Activated CD4-positive, alpha-beta memory T cell treated with anti-CD3 and anti-CD28 coated beads for 36 hours (primary cell): ENCODE data around the gene SCARB1. TPM values are rescaled to one million over a fixed set of nuclear protein-coding genes. Genes with fewer than 3 reads are reported as not detected.
A peak's percentile ranks its signal among the peaks of the same experiment; 100 is the strongest.

Experiments used
- CTCF ChIA-PET: fragments of 350-600 bp; sonication (Branson Sonifier 250); formaldehyde crosslinking; loops from one replicate; lab custom pipeline; 2021; ENCODE audit warnings: antibody characterized with exemption, inconsistent platforms; lab: Charles Lee
- POLR2A ChIA-PET: fragments of 350-600 bp; sonication (Branson Sonifier 250); formaldehyde crosslinking; loops from one replicate; lab custom pipeline; 2021; ENCODE audit warnings: antibody characterized with exemption; lab: Charles Lee
- DNase-seq: peaks from one replicate; pipeline ENCODE4 v3.0.0-alpha.2; 2020
- H3K27ac Mint-ChIP-seq: one replicate; pipeline ENCODE4 v1.8.0; 2021; ENCODE audit warnings: mixed read lengths
- H3K27me3 Mint-ChIP-seq: one replicate; pipeline ENCODE4 v1.8.0; 2021; ENCODE audit warnings: mixed read lengths
- H3K36me3 Mint-ChIP-seq: one replicate; pipeline ENCODE4 v1.8.0; 2021; ENCODE audit warnings: mixed read lengths
- H3K4me1 Mint-ChIP-seq: one replicate; pipeline ENCODE4 v1.8.0; 2021; ENCODE audit warnings: low read depth, mixed read lengths
- H3K4me3 Mint-ChIP-seq: one replicate; pipeline ENCODE4 v1.8.0; 2021; ENCODE audit warnings: mild to moderate bottlenecking, mixed read lengths
- H3K9me3 Mint-ChIP-seq: one replicate; pipeline ENCODE4 v1.8.0; 2021; ENCODE audit warnings: mixed read lengths
- intact Hi-C: fragments of 100-400 bp; cut with micrococcal nuclease; formaldehyde crosslinking; loops from one replicate; pipeline ENCODE4 v1.15.1; 2023
- total RNA-seq, 2 experiments: library from RNA; stranded (reverse); gene quantifications; one replicate each; pipeline ENCODE4 v1.2.3, GENCODE V29; 2021

Gene SCARB1
- total RNA-seq, 2 experiments from 2014 or later = 11.4 to 12.8 TPM

DNA sequence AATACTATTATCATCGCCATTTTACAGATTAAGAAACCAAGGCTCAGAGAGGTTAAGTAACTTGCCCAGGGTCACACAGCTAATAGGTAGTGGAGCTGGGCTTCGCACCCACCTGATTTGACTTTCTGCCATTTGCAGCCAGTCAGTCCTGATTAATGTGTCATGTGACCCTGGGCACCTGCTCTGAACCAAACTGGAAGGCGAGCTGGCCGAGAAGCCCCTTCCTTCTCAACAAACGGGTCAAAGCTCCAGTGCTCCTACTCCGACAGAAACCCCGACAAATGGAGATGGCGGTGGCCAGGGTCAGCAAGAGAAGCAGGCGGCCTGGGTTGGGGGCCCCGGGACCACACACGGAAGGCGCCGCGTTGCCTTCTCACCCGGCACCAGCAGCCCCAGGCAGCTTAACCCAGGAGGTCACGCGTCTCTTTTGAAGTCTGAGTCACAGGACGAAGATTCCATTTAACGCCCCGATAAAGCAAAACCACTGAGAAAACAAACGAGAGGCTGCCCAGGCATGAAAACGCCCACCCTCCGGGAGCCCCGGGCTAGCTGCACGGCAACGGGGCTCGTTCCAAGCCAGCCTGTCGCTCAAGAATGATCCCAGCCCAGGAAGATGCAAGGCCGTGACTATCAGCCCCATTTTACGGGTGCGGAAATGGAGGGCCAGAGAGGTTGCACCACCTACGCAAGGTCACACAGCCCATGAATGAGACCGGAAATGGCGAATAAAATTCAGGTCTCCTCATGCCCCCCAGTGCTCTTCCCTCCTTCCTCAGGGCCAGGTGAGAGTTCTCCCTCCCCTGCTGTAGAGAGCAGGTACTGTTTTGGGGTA is 124.8 kb downstream of the SCARB1 start:
- H3K9me3 Mint-ChIP-seq = peaks cover 2% of the 10 kb centered on the region
- no peak overlapping the region for H3K27ac Mint-ChIP-seq
- peaks cover 2% of the 10 kb centered on the region for H3K27me3 Mint-ChIP-seq
- no peak overlapping the region for H3K4me3 Mint-ChIP-seq
- intact Hi-C loops = no loop called here
- H3K36me3 Mint-ChIP-seq = no peaks in the 10 kb centered on the region
- H3K4me1 Mint-ChIP-seq = peaks cover 34% of the 10 kb centered on the region
- ChIA-PET POLR2A (no interaction called here), CTCF (interaction anchor here (3.0 kb wide), 1 partner anchor 27 kb away, joined by 16 read pairs; no protein-coding TSS in a partner anchor)
- peak; percentile 24 for DNase-seq

GRCh38 chr12:124737772-124738635 is 125.7 kb downstream of the SCARB1 start:
- Mint-ChIP-seq H3K36me3 (no peaks in the 10 kb centered on the region), H3K4me1 (peaks cover 34% of the 10 kb centered on the region), H3K27me3 (peaks cover 2% of the 10 kb centered on the region), H3K9me3 (peaks cover 2% of the 10 kb centered on the region), H3K4me3 (no peak overlapping the region), H3K27ac (no peak overlapping the region)
- no peak for DNase-seq
- CTCF ChIA-PET = interaction anchor here (1.1 kb wide), 1 partner anchor 29 kb away, joined by 4 read pairs; no protein-coding TSS in a partner anchor
- POLR2A ChIA-PET = no interaction called here
- intact Hi-C loops = no loop called here

GRCh38 chr12:124737040-124737419 is 126.6 kb downstream of the SCARB1 start:
- Mint-ChIP-seq H3K27me3 (peaks cover 2% of the 10 kb centered on the region), H3K27ac (no peak overlapping the region), H3K4me3 (no peak overlapping the region), H3K36me3 (no peaks in the 10 kb centered on the region), H3K9me3 (peaks cover 2% of the 10 kb centered on the region), H3K4me1 (peaks cover 34% of the 10 kb centered on the region)
- intact Hi-C loops = no loop called here
- POLR2A ChIA-PET = no interaction called here
- no peak for DNase-seq
- CTCF ChIA-PET = no interaction called here

DNA sequence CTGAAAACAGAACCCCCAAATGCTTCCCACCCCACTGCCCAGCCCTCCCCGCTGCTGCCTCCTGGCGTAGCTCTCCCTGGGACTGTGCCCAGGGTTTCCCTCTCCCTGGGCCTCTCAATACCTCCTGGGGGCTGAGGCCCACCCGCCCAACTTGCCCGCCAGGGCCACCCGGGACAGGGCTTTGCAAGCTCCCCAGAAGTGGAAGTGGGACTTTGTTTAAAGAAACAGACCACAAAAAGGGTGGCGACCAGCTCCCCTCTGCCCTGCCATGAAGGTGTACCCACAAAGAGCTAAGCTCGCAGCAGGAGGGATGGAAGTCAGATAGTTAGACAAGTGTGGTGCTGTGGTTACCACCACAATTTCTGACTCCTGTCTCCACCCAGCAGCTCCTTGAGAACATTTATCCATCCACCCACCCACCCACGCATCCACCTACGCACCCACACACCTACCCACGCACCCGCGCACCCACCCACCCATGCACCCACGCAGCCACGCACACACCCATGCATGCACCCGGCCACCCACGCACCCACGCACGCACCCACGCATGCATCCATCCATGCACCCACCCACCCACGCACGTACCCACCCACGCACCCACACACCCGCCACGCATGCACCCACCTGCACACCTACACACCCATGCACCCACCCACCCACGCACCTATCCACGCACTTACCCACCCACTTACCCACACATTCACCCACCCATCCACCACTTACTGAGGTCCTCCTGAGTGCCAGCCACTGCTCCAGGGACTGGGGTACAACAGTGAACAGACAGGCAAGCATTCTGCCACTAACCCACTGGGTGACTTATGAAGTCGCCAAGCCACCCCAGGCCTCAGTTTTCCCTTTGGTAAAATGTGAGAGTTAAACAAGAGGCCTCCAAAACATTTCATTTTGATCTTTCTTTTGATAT is 127.3 kb downstream of the SCARB1 start:
- Mint-ChIP-seq H3K36me3 (no peaks in the 10 kb centered on the region), H3K4me1 (peaks cover 34% of the 10 kb centered on the region), H3K4me3 (no peak overlapping the region), H3K9me3 (peaks cover 2% of the 10 kb centered on the region), H3K27me3 (peaks cover 2% of the 10 kb centered on the region), H3K27ac (no peak overlapping the region)
- POLR2A ChIA-PET = no interaction called here
- intact Hi-C loops = no loop called here
- peak; percentile 20 for DNase-seq
- CTCF ChIA-PET = no interaction called here

GRCh38 chr12:124734224-124734788 is 129.4 kb downstream of the SCARB1 start:
- Mint-ChIP-seq H3K4me1 (peaks cover 18% of the 10 kb centered on the region), H3K9me3 (no peaks in the 10 kb centered on the region), H3K27ac (no peak overlapping the region), H3K36me3 (no peaks in the 10 kb centered on the region), H3K27me3 (peaks cover 2% of the 10 kb centered on the region), H3K4me3 (no peak overlapping the region)
- ChIA-PET POLR2A (no interaction called here), CTCF (no interaction called here)
- intact Hi-C loops = no loop called here
- no peak for DNase-seq

DNA sequence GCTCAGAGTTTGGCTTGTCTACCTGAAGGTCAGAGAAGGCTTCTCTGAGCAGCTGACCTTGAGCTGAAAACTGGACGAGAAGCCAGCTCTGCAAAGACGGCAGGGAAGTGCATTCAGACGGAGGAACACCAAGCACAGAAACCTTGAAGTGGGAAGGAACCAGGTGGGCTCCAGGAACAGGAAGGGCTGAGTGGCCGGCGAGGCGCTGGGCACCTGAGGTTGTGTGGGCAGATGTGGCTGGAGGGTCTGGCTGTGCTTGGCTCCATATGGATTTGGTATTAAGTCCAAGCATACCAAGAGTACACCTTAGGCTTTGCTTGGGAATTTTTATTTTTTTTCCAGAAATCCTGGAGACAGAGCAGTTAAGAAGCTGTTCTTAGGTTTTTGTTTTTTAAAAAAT is 130.6 kb downstream of the SCARB1 start:
- DNase-seq = no peak
- ChIA-PET POLR2A (no interaction called here), CTCF (no interaction called here)
- intact Hi-C loops = no loop called here
- Mint-ChIP-seq H3K4me1 (peaks cover 10% of the 10 kb centered on the region), H3K27ac (no peak overlapping the region), H3K4me3 (no peak overlapping the region), H3K36me3 (no peaks in the 10 kb centered on the region), H3K27me3 (no peaks in the 10 kb centered on the region), H3K9me3 (no peaks in the 10 kb centered on the region)

DNA sequence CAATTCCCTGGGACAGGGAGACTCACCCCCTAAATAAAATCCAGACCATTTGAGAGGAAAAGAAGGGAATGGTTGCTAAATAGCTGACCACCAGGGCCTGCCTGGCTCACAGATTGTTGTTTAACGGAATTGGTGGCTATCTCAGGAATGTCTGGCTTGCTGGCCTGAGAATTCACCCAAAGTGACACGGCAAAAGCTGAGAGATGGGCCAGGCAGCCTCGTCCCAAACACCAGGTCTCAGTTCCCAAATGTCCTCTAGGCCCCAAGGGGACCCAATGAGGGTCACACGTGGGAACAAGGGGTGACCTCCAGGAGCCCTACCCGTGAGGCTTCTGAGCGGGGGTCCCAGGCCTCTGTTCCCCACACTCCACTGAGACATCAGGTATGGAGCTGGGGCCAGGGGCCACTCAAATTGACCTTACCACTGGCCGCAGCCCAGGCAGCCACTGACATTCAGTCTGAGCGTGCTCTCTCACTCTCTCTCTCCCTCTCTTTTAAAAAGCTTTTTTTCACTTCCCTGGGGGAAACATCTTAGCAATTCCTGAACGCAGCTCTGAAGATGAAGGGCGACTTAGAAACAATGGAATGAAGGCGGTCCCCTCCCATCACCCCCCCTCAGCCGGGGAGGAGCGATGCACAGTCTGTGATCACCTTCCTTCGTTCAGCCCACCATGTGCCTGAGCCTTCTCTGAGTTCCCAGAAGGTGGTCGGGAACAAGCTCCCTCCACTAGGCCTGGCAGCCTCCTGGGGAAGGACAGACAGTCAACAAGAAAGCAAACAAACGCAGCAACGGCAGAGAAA is 131.2 kb downstream of the SCARB1 start:
- no peak for DNase-seq
- no peaks in the 10 kb centered on the region for H3K9me3 Mint-ChIP-seq
- no peak overlapping the region for H3K4me3 Mint-ChIP-seq
- no peaks in the 10 kb centered on the region for H3K27me3 Mint-ChIP-seq
- H3K4me1 Mint-ChIP-seq = peaks cover 10% of the 10 kb centered on the region
- H3K27ac Mint-ChIP-seq = no peak overlapping the region
- ChIA-PET POLR2A (no interaction called here), CTCF (interaction anchor here (1.6 kb wide), 1 partner anchor 32 kb away, joined by 4 read pairs; no protein-coding TSS in a partner anchor)
- intact Hi-C loops = no loop called here
- no peaks in the 10 kb centered on the region for H3K36me3 Mint-ChIP-seq

DNA sequence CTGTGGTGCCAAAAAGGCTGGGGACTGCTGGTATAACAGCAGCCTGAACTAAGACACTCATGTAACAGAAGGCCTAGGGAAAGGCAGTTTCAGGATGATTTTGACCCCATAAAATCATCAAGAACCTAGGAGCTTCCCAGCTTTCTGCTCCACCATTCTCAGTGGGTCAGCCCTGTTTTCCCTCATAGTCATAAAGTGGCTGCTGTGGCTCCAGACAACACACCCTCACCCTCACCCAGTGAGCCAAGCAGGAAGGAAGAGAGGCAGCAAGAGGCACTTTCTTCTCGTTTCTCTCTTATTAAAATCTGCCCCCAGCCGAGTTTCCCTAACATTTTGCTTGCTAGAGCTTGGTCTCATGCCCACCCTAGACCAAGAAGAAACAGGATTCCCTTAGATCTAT is 131.8 kb downstream of the SCARB1 start:
- Mint-ChIP-seq H3K36me3 (no peaks in the 10 kb centered on the region), H3K27me3 (no peaks in the 10 kb centered on the region), H3K4me1 (peaks cover 8% of the 10 kb centered on the region), H3K27ac (no peak overlapping the region), H3K4me3 (no peak overlapping the region), H3K9me3 (no peaks in the 10 kb centered on the region)
- POLR2A ChIA-PET = no interaction called here
- DNase-seq = no peak
- CTCF ChIA-PET = interaction anchor here (1.6 kb wide), 1 partner anchor 32 kb away, joined by 4 read pairs; no protein-coding TSS in a partner anchor
- intact Hi-C loops = no loop called here

DNA sequence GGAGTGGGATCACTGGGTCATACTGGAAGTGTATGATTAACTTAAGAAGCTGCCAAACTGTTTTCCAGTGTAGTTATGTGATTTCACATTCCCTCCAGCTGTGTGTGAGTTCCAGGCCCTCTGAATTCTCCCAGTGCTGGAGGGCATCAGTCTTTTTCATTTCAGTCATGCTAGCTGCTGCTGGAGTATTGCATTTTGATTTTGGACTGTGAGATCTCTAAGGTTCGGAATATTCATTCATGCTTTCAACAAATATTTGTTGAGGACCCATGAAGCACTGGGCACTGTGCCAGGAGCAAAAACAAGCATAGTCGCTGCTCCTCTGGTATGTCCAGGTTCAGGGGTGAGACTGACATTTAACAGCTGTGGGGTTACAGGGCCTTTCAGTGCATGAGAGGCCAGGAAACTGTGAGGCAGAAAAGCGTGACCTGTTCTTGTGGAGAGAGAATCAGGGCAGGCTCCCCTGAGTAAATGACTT is 133.2 kb downstream of the SCARB1 start:
- H3K27ac Mint-ChIP-seq = no peak overlapping the region
- no peak overlapping the region for H3K4me3 Mint-ChIP-seq
- intact Hi-C loops = no loop called here
- ChIA-PET POLR2A (no interaction called here), CTCF (no interaction called here)
- H3K4me1 Mint-ChIP-seq = no peaks in the 10 kb centered on the region
- no peak for DNase-seq
- H3K36me3 Mint-ChIP-seq = no peaks in the 10 kb centered on the region
- no peaks in the 10 kb centered on the region for H3K9me3 Mint-ChIP-seq
- H3K27me3 Mint-ChIP-seq = peaks cover 4% of the 10 kb centered on the region

- H3K9me3 Mint-ChIP-seq = no peaks in the 10 kb centered on the region
- intact Hi-C loops = no loop called here
- no peak overlapping the region for H3K4me3 Mint-ChIP-seq
- no peak overlapping the region for H3K27ac Mint-ChIP-seq
- ChIA-PET POLR2A (no interaction called here), CTCF (no interaction called here)
- H3K36me3 Mint-ChIP-seq = no peaks in the 10 kb centered on the region
- DNase-seq = no peak
- peaks cover 4% of the 10 kb centered on the region for H3K27me3 Mint-ChIP-seq
- H3K4me1 Mint-ChIP-seq = no peaks in the 10 kb centered on the region
Observed at GRCh38 chr12:124727922-124728321, 135.7 kb downstream of the SCARB1 start.
